Astrocyte (in vitro differentiated cells and primary cell): ENCODE measurements around the gene COL5A1. TPM values are rescaled to one million over a fixed set of nuclear protein-coding genes. Genes with fewer than 3 reads are reported as not detected.

ENCODE experiments used
- DNase-seq: peaks from one replicate; pipeline ENCODE4 v3.0.0-alpha.2; 2010; ENCODE audit warnings: low read depth
- FAIRE-seq: peaks from 2 replicates; lab custom pipeline; 2011; peaks lifted over from hg19 to GRCh38; lab: Jason Lieb, UNC
- H2AFZ ChIP-seq: 2 replicates; pipeline ENCODE4 v1.6.0; 2012; ENCODE audit warnings: low read depth, low read length, inconsistent platforms
- H3K27ac ChIP-seq: 2 replicates; pipeline ENCODE4 v1.5.1; 2011; ENCODE audit warnings: low read depth, low read length, inconsistent platforms
- H3K27me3 ChIP-seq: 2 replicates; pipeline ENCODE4 v1.6.0; 2011; ENCODE audit warnings: low read length, inconsistent platforms; ENCODE audit not compliant: insufficient read depth
- H3K36me3 ChIP-seq: 2 replicates; pipeline ENCODE4 v1.5.1; 2011; ENCODE audit warnings: low read length, inconsistent platforms; ENCODE audit not compliant: insufficient read depth
- H3K4me1 ChIP-seq: 2 replicates; pipeline ENCODE4 v1.5.1; 2011; ENCODE audit warnings: low read length, inconsistent platforms; ENCODE audit not compliant: insufficient read depth
- H3K4me2 ChIP-seq: 2 replicates; pipeline ENCODE4 v1.6.0; 2012; ENCODE audit warnings: low read length, inconsistent platforms
- H3K4me3 ChIP-seq: 2 replicates; pipeline ENCODE4 v1.5.1; 2011; ENCODE audit warnings: low read depth, mild to moderate bottlenecking, low read length, inconsistent platforms; ENCODE audit not compliant: insufficient read depth
- H3K79me2 ChIP-seq: 2 replicates; pipeline ENCODE4 v1.6.0; 2012; ENCODE audit warnings: mild to moderate bottlenecking, low read length, inconsistent platforms; ENCODE audit not compliant: insufficient read depth
- H3K9ac ChIP-seq: 2 replicates; pipeline ENCODE4 v1.6.0; 2012; ENCODE audit warnings: mild to moderate bottlenecking, low read length, inconsistent platforms
- H3K9me3 ChIP-seq: 2 replicates; pipeline ENCODE4 v1.5.1; 2012; ENCODE audit warnings: low read depth, mild to moderate bottlenecking, low read length, inconsistent platforms; ENCODE audit not compliant: insufficient read depth
- H4K20me1 ChIP-seq: 2 replicates; pipeline ENCODE4 v1.6.0; 2012; ENCODE audit warnings: low read length, inconsistent platforms; ENCODE audit not compliant: insufficient read depth
- H3K27ac Mint-ChIP-seq: one replicate; pipeline ENCODE4 v1.8.0; 2021; ENCODE audit warnings: mild to moderate bottlenecking, mixed read lengths; ENCODE audit not compliant: unreplicated experiment
- H3K27me3 Mint-ChIP-seq: one replicate; pipeline ENCODE4 v1.8.0; 2021; ENCODE audit warnings: low read depth, mixed read lengths; ENCODE audit not compliant: unreplicated experiment
- H3K36me3 Mint-ChIP-seq: one replicate; pipeline ENCODE4 v1.8.0; 2021; ENCODE audit warnings: low read depth, mixed read lengths; ENCODE audit not compliant: unreplicated experiment
- H3K4me1 Mint-ChIP-seq: one replicate; pipeline ENCODE4 v1.8.0; 2021; ENCODE audit warnings: low read depth, mixed read lengths; ENCODE audit not compliant: unreplicated experiment
- H3K4me3 Mint-ChIP-seq: one replicate; pipeline ENCODE4 v1.8.0; 2021; ENCODE audit warnings: mild to moderate bottlenecking, moderate library complexity, mixed read lengths; ENCODE audit not compliant: unreplicated experiment
- H3K9me3 Mint-ChIP-seq: one replicate; pipeline ENCODE4 v1.8.0; 2021; ENCODE audit warnings: mild to moderate bottlenecking, mixed read lengths; ENCODE audit not compliant: unreplicated experiment
- CTCF ChIP-seq: IDR thresholded peaks from 2 replicates; pipeline ENCODE4 v1.5.1; 2011; ENCODE audit warnings: low read depth, mild to moderate bottlenecking, inconsistent platforms, low read length, moderate library complexity; ENCODE audit not compliant: insufficient read depth
- EZH2 ChIP-seq: IDR thresholded peaks from 2 replicates; pipeline ENCODE4 v1.6.1; 2012; ENCODE audit warnings: mild to moderate bottlenecking, low read length, inconsistent platforms; ENCODE audit not compliant: insufficient read depth
- microRNA-seq: library from miRNA; unstranded; fragments of <30 nt; microRNA quantifications from one replicate; pipeline ENCODE4 v1.2.0, GENCODE V29; 2020
- total RNA-seq: library from RNA; stranded (reverse); gene quantifications from 2 replicates; pipeline ENCODE4 v1.2.1, GENCODE V29; 2021

The COL5A1 gene
- total RNA-seq, 1 donor from 2014 or later: 1,055 TPM

- peaks cover 11% of the 10 kb centered on the region for H3K4me1 Mint-ChIP-seq
- no peak for FAIRE-seq
- Histone ChIP-seq H3K4me2 (no peak overlapping the region), H4K20me1 (peaks cover 5% of the 10 kb centered on the region), H3K9me3 (no peaks in the 10 kb centered on the region), H3K9ac (no peak overlapping the region), H3K4me1 (peaks cover 20% of the 10 kb centered on the region), H3K4me3 (no peak overlapping the region), H3K27ac (no peak overlapping the region), H3K79me2 (no peaks in the 10 kb centered on the region), H3K36me3 (no peaks in the 10 kb centered on the region), H3K27me3 (peaks cover 5% of the 10 kb centered on the region), H2AFZ (no peak overlapping the region)
- no peak overlapping the region for H3K27ac Mint-ChIP-seq
- H3K4me3 Mint-ChIP-seq: no peak overlapping the region
- no peak for TF ChIP-seq EZH2
- TF ChIP-seq CTCF: no peak
- H3K36me3 Mint-ChIP-seq: peaks cover 3% of the 10 kb centered on the region
- peaks cover 5% of the 10 kb centered on the region for H3K9me3 Mint-ChIP-seq
- no peak for DNase-seq
- H3K27me3 Mint-ChIP-seq: peaks cover 20% of the 10 kb centered on the region
These were observed 250.6 kb downstream of the COL5A1 start for GRCh38 chr9:134892221-134892620.

GRCh38 chr9:134892820-134893420 is 251.3 kb downstream of the COL5A1 start:
- Mint-ChIP-seq H3K36me3 (peaks cover 3% of the 10 kb centered on the region), H3K4me1 (peaks cover 11% of the 10 kb centered on the region), H3K27ac (no peak overlapping the region), H3K4me3 (no peak overlapping the region), H3K27me3 (peaks cover 14% of the 10 kb centered on the region), H3K9me3 (peaks cover 7% of the 10 kb centered on the region)
- no peaks in the 10 kb centered on the region for H3K9me3 ChIP-seq
- TF ChIP-seq CTCF (no peak), EZH2 (no peak)
- no peak for FAIRE-seq
- H3K27ac ChIP-seq: no peak overlapping the region
- no peak overlapping the region for H3K4me2 ChIP-seq
- no peak overlapping the region for H3K4me3 ChIP-seq
- peaks cover 5% of the 10 kb centered on the region for H4K20me1 ChIP-seq
- H2AFZ ChIP-seq: no peak overlapping the region
- no peak overlapping the region for H3K9ac ChIP-seq
- no peak for DNase-seq
- peaks cover 20% of the 10 kb centered on the region for H3K4me1 ChIP-seq
- H3K79me2 ChIP-seq: no peaks in the 10 kb centered on the region
- H3K27me3 ChIP-seq: no peaks in the 10 kb centered on the region
- no peaks in the 10 kb centered on the region for H3K36me3 ChIP-seq

Small RNAs within 50 kb of the gene (microRNA-seq; reads per million reads assigned to microRNA genes)
- gene MIR3689A (not detected), gene MIR3689B (not detected), gene MIR3689C (not detected), gene MIR3689D1 (not detected), gene MIR3689D2 (not detected), gene MIR3689E (not detected), gene MIR3689F (not detected)

Other genes with a start within 250 kb of the COL5A1 start
- gene FCN2, start 239.0 kb downstream of the COL5A1 start, total RNA-seq: not detected in 2 replicates